Kidney capillary endothelial cell (primary cell): Measurements from ENCODE around the gene ZIC3.

Experiments used
- DNase-seq: peaks from one replicate; pipeline ENCODE4 v3.0.0-alpha.2; 2018; ENCODE audit warnings: low spot score

ZIC3 gene

DNA sequence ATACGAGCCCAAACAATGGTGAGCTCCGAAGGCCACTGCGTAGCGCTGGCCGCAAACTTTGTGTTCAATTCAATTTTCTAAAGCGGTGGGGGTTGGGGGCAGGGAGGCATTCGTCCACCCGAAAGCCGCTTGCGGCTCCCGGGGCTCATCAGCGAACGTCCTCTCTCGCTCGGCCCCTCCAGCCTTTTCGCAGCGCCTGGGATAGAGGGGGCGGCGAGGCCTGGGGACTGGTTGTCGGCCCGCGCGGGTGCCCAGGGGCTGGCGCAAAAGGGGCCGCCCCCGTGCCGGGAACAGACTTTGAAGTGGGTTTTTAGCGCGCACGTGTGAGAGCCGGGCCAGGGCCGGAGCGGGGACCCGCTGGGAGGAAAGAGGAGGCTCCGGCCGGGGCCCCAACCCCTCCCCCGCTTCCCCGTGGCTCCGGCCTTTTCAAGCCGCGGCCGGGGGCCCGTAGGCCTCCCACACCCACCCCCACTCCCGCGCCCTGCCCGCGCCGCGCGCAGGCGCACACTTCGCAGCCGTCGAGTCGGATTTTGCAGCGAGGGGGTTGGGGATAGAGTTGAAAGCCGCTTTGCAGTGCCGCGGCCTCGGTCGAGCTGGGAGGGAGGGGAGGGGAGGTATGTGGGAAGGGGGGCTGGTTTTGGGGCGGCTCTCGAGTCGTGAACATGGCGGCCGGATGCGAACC, 8.3 kb downstream of the ZIC3 start:
- no peak for DNase-seq

DNA sequence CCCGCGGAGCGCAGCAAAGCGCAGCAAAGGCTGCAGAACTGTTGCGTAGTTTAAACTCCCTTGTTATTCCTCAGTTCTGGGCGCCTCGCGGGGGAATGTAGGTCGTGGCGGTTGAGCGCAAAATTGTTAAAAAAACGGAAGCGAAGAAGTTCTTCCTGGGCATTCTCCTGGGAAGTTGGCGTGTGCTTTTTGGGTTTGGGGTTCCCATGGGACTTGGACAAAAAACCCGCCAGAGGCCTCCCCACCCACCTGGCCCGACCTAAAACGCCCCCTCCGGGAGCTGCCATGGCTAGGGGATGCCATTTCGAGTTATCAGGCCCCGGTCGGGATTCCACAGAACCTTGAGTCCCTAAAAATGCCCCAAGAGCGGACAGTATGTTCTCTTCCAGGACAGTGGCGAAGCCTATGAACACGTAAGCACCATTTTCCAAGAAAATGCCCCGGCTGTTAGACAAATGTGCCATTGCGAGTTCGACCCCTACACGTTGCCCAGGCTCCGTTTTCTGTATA, 8.9 kb downstream of the ZIC3 start:
- no peak for DNase-seq

DNA sequence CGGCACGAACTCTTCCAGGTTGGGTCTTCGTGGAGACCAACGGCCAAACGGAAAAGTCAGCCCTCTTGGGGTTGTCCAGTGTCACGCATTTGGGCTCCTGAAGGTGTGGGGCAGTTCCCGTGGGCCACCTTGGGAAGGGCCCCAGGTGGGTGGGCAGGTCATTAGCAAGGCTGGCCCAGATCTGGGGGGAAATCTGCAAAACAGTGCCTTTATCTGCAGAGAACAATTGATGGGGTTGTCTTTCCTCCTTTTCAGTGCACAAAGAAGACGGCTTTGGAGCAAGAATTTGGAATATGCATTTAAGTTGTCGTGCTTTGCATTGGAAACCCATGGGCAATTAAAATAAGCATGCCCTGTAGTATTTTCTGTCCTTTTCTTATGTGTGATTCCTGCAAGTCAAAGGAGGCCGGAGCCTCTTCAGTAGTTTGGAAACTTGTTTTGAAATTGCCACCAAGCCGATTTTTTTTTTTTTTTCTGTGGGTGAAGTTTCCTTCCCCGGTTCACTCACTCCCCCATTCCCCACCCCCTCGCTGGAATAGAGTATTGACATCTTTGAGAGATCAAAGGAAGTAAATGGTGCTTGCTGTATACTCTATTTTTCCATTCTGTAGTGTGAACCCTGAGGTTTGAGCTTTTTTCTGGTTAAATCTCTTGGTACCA, 9.8 kb downstream of the ZIC3 start:
- no peak for DNase-seq

DNA sequence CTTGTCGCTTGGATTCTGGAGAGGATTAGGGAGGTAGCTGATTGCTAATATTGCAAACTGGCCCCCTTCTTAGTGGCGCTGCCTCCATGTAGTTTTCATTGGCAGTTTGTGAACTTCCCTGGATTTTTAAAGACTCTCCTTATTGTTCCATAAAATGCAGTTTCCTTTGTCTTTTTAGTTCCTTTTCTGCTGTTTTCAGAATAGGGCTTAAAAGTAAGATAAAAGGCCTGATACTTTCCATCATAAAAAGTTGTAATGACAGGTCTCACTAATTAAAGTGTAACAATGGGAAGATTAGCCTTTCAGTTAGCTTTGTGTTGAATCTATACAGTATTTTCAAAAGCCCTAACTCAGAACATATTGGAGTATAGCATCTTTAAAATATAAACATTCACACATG, 21.2 kb downstream of the ZIC3 start:
- DNase-seq, result no peak

DNA sequence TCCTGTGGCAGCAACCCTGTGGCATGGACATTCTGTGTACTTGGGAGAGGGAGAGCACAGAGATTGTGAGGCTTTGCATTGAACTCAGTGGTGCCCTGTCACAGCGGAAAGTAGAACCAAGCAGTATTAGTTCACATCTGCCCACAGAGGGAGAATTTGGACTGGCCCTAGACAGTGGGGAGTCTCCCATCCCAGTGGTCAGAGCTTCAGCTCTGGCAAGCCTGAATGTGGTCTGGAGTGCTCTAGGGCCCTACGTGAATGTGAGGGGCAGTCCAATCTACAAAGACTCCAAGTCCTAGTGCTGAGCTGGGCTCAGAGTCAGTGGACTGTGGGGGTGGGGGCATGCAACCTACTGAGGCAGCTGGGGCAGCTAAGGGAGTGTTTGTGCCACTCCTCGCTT, 34.8 kb downstream of the ZIC3 start:
- DNase-seq, result no peak
